ENCODE measurements around the gene CXCL12.

The CXCL12 gene

GRCh38 chr10:44330431-44330830 is 54.5 kb downstream of the CXCL12 start:
- no peak for DNase-seq

GRCh38 chr10:44327461-44327860 is 57.4 kb downstream of the CXCL12 start:
- DNase-seq, result no peak

Data from DMS153 (cell line).